ENCODE results near the gene GGACT. TPM values are rescaled to one million over a fixed set of nuclear protein-coding genes. Genes with fewer than 3 reads are reported as not detected.
A peak's percentile ranks its signal among the peaks of the same experiment; 100 is the strongest.

The GGACT gene
- polyA plus RNA-seq, 6 donors from 2014 or later = 0.46 to 7.7 (median 6.3) TPM

GRCh38 chr13:100560498-100561157 is 28.0 kb downstream of the GGACT start:
- Mint-ChIP-seq H3K4me3 (no peak overlapping the region), H3K4me1 (peaks cover 0 to 4% (median 0%) of the 10 kb centered on the region in 3 donors)

GRCh38 chr13:100559886-100560285 is 28.7 kb downstream of the GGACT start:
- peaks cover under 1 to 5% of the 10 kb centered on the region in 2 donors for H3K36me3 Mint-ChIP-seq
- ATAC-seq (ENCODE audit: low read depth in 2 of 2) (no peak), DNase-seq (no peak)
- no peak overlapping the region for H3K27ac Mint-ChIP-seq
- peaks cover 0 to 4% (median 0%) of the 10 kb centered on the region in 3 donors for H3K4me1 Mint-ChIP-seq
- H3K9me3 Mint-ChIP-seq = peaks cover 0 to under 1% (median under 1%) of the 10 kb centered on the region in 7 donors
- no peaks in the 10 kb centered on the region for H3K27me3 Mint-ChIP-seq
- no peak overlapping the region for H3K4me3 Mint-ChIP-seq

More at GRCh38 chr13:100560498-100561157, 28.0 kb downstream of the GGACT start:
- no peak for DNase-seq
- Mint-ChIP-seq H3K27me3 (no peaks in the 10 kb centered on the region), H3K9me3 (no peaks in the 10 kb centered on the region), H3K27ac (no peak overlapping the region), H3K36me3 (peaks cover 4% of the 10 kb centered on the region in 2 donors)
- no peak for ATAC-seq (ENCODE audit: low read depth in 2 of 2)

GRCh38 chr13:100552755-100553154 is 35.8 kb downstream of the GGACT start:
- H3K27me3 Mint-ChIP-seq = no peaks in the 10 kb centered on the region
- no peak overlapping the region for H3K4me3 Mint-ChIP-seq
- no peak for ATAC-seq (ENCODE audit: low read depth in 2 of 2)
- H3K4me1 Mint-ChIP-seq = no peaks in the 10 kb centered on the region
- no peak for DNase-seq
- H3K36me3 Mint-ChIP-seq = peaks cover 6 to 9% of the 10 kb centered on the region in 2 donors
- no peak overlapping the region for H3K27ac Mint-ChIP-seq
- H3K9me3 Mint-ChIP-seq = peaks cover 0 to 6% (median 4%) of the 10 kb centered on the region in 7 donors

DNA sequence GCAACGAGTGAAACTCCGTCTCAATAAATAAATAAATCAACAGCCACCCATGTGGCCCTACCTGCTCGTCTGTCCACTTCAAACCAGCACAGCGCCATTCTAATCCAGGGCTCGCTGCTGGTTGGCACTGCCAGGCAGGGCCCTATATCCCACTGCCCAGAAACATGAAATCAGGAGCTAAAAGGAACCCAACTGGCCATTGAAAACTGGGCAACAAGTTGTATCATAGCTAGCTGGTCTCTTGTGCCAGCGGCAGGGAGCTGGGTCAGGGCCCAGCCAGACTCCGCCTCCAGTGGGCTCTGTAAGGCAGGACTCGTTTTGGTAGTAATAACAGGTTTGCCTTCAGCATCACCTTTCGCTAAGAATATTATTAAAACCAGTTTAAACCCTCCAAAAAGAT is 39.3 kb downstream of the GGACT start:
- Mint-ChIP-seq H3K27ac (no peak overlapping the region), H3K27me3 (no peaks in the 10 kb centered on the region), H3K36me3 (peaks cover 0 to 4% of the 10 kb centered on the region in 2 donors), H3K9me3 (peaks cover 0 to under 1% (median 0%) of the 10 kb centered on the region in 7 donors), H3K4me3 (no peak overlapping the region), H3K4me1 (peaks cover 0 to 4% (median 0%) of the 10 kb centered on the region in 3 donors)
- DNase-seq (no peak), ATAC-seq (ENCODE audit: low read depth in 2 of 2) (no peak)

GRCh38 chr13:100547791-100548201 is 40.8 kb downstream of the GGACT start:
- Mint-ChIP-seq H3K36me3 (peaks cover 0 to 4% of the 10 kb centered on the region in 2 donors), H3K4me1 (peaks cover 2 to 8% (median 2%) of the 10 kb centered on the region in 3 donors), H3K27me3 (no peaks in the 10 kb centered on the region), H3K27ac (peak overlapping the region in 1 of 6 donors; percentile 63), H3K4me3 (no peak overlapping the region), H3K9me3 (no peaks in the 10 kb centered on the region)
- DNase-seq (no peak), ATAC-seq (ENCODE audit: low read depth in 2 of 2) (no peak)

- ATAC-seq (ENCODE audit: low read depth in 2 of 2) (no peak), DNase-seq (no peak)
- Mint-ChIP-seq H3K27ac (no peak overlapping the region), H3K9me3 (no peaks in the 10 kb centered on the region), H3K4me1 (peaks cover 4 to 13% (median 6%) of the 10 kb centered on the region in 3 donors), H3K4me3 (no peak overlapping the region), H3K27me3 (no peaks in the 10 kb centered on the region), H3K36me3 (peaks cover 0 to 4% of the 10 kb centered on the region in 2 donors)
Observed at GRCh38 chr13:100546713-100547405, 41.7 kb downstream of the GGACT start.

DNA sequence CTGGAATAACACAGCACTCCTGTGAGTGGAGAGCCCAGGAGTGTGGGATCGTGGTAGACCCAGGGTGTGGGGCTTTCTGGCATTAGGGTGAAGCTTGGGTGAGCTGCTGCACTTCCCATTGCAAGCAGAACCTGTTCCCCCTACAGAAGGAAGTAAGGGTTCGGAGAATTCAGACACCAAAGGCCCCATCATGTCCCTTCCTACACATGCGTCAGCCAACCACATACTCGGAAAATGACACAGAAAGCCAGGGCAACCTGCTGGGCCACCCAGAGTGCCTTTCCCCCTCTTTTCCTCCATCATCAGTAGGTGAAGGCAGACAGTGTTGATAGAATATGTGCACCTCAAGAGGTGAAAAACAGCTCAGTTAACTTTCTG is 42.9 kb downstream of the GGACT start:
- H3K27ac Mint-ChIP-seq = no peak overlapping the region
- no peaks in the 10 kb centered on the region for H3K9me3 Mint-ChIP-seq
- ATAC-seq (ENCODE audit: low read depth in 2 of 2) (no peak), DNase-seq (no peak)
- peaks cover 4 to 13% (median 6%) of the 10 kb centered on the region in 3 donors for H3K4me1 Mint-ChIP-seq
- no peak overlapping the region for H3K4me3 Mint-ChIP-seq
- peaks cover 2 to 4% of the 10 kb centered on the region in 2 donors for H3K36me3 Mint-ChIP-seq
- no peaks in the 10 kb centered on the region for H3K27me3 Mint-ChIP-seq

GRCh38 chr13:100544866-100545683 is 43.5 kb downstream of the GGACT start:
- Mint-ChIP-seq H3K36me3 (peaks cover 8 to 10% of the 10 kb centered on the region in 2 donors), H3K9me3 (no peaks in the 10 kb centered on the region), H3K4me3 (no peak overlapping the region), H3K27ac (no peak overlapping the region), H3K4me1 (peaks cover 4 to 13% (median 6%) of the 10 kb centered on the region in 3 donors), H3K27me3 (no peaks in the 10 kb centered on the region)
- DNase-seq (no peak), ATAC-seq (ENCODE audit: low read depth in 2 of 2) (no peak)

DNA sequence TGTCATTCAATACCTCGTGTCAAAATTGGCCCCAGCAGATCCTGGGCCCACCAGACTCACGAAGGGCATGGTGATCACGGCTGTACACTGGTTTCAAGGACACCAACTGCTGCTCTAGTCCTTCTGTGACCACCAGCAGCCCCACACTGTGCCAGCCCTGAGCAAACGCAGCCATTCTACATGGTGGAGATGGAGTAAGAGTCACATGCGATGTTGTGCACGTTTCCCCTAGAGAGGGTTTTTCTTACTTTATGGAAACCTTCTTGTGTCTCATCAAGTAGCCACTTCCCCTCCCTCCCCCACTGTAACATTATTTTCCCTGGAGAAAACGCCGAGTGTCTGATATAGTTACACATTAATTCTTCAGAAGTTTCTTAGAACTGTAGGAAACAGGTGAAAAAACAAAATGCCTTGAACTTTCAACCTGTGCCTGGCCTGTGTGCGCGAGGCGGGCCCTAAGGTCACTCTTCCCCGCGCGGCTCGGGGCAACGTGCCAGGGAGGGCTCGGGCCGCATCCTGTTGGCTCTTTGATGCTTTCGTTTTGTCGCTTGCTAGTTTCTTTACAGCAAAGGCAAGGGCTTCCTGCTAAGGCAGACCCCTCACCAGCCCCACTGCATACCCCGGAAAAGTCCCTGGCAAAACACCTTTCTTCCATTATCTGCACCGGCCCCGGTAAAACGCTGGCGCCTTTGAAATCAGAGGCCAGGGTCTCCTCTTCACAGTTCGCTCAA is 44.6 kb downstream of the GGACT start:
- H3K27me3 Mint-ChIP-seq = no peaks in the 10 kb centered on the region
- H3K4me3 Mint-ChIP-seq = no peak overlapping the region
- ATAC-seq (ENCODE audit: low read depth in 2 of 2) = no peak

DNA sequence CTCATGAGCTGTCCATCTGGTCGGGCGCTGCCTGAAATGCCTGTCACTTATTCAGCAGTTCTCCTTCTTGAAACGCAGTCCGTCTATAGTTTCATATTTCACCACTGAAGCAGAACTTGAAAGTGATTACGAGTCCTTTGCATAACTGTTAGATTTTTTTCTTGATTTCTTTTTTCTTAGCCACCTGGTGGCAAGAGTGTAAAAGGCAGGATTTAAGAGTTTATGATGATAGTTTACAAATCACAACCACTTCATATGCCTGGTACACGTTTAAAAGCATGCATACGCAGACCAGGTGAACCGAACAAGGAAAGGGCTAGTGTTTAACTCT is 45.8 kb downstream of the GGACT start:
- ATAC-seq (ENCODE audit: low read depth in 2 of 2) = peak; percentile 69 to 70
- no peaks in the 10 kb centered on the region for H3K27me3 Mint-ChIP-seq
- peak overlapping the region in 1 of 6 donors; percentile 4 for H3K27ac Mint-ChIP-seq
- H3K36me3 Mint-ChIP-seq = peaks cover 9 to 10% of the 10 kb centered on the region in 2 donors
- peaks cover 4 to 13% (median 6%) of the 10 kb centered on the region in 3 donors for H3K4me1 Mint-ChIP-seq
- peak; percentile 37 for DNase-seq
- no peaks in the 10 kb centered on the region for H3K9me3 Mint-ChIP-seq
- peak overlapping the region in 2 of 8 donors; percentile 2 to 20 for H3K4me3 Mint-ChIP-seq

More for the DNA sequence above, 44.6 kb downstream of the GGACT start:
- peaks cover 10 to 12% of the 10 kb centered on the region in 2 donors for H3K36me3 Mint-ChIP-seq
- no peaks in the 10 kb centered on the region for H3K9me3 Mint-ChIP-seq
- peak overlapping the region in 1 of 6 donors; percentile 42 for H3K27ac Mint-ChIP-seq
- DNase-seq = no peak
- H3K4me1 Mint-ChIP-seq = peaks cover 4 to 13% (median 6%) of the 10 kb centered on the region in 3 donors

GRCh38 chr13:100541897-100542825 is 46.4 kb downstream of the GGACT start:
- Mint-ChIP-seq H3K4me1 (peaks cover 4 to 13% (median 6%) of the 10 kb centered on the region in 3 donors), H3K27ac (no peak overlapping the region), H3K4me3 (peak overlapping the region in 1 of 8 donors; percentile 2), H3K36me3 (peaks cover 9 to 10% of the 10 kb centered on the region in 2 donors), H3K9me3 (no peaks in the 10 kb centered on the region), H3K27me3 (no peaks in the 10 kb centered on the region)
- DNase-seq = no peak
- ATAC-seq (ENCODE audit: low read depth in 2 of 2) = no peak

- no peaks in the 10 kb centered on the region for H3K9me3 Mint-ChIP-seq
- ATAC-seq (ENCODE audit: low read depth in 2 of 2) = no peak
- H3K27me3 Mint-ChIP-seq = no peaks in the 10 kb centered on the region
- DNase-seq = no peak
- H3K4me1 Mint-ChIP-seq = peaks cover 4 to 13% (median 6%) of the 10 kb centered on the region in 3 donors
- H3K36me3 Mint-ChIP-seq = peaks cover 10 to 13% of the 10 kb centered on the region in 2 donors
- H3K27ac Mint-ChIP-seq = no peak overlapping the region
- no peak overlapping the region for H3K4me3 Mint-ChIP-seq
Observed at GRCh38 chr13:100540621-100541020, 48.0 kb downstream of the GGACT start.
